ENCODE measurements around the gene HNRNPL. TPM values are rescaled to one million over a fixed set of nuclear protein-coding genes. Genes with fewer than 3 reads are reported as not detected.
A peak's percentile ranks its signal among the peaks of the same experiment; 100 is the strongest.

The HNRNPL gene
- total and polyA plus RNA-seq, 2 experiments from 2014 or later: 123 to 245 TPM

DNA sequence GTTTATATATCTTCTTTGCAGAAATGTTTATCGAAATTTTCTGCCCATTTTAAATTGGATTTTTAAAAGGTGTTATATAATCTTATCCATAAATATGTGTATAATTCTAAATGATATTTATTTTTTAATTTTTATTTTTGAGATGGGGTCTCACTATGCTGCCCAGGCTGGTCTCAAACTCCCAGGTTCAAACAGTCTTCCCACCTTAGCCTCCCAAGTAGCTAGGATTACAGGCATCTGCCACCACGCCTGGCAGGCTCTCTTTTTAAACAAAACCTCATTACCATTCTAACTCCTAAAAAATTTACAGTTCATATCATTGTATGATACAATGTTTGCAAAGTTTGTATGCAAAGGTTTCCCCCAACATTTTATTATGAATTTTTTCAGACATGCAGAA, 53.6 kb downstream of the HNRNPL start:
- Histone ChIP-seq H3K9ac (no peak overlapping the region), H3K4me2 (ENCODE audit: unreplicated experiment) (no peak overlapping the region), H3K4me3 (no peak overlapping the region), H3K4me1 (ENCODE audit: insufficient read depth) (peaks cover 16% of the 10 kb centered on the region), H3K27me3 (replicated peaks; ENCODE audit: insufficient read depth) (no peaks in the 10 kb centered on the region), H3K36me3 (ENCODE audit: low read depth) (no peaks in the 10 kb centered on the region), H3K79me2 (ENCODE audit: insufficient read depth) (no peaks in the 10 kb centered on the region), H3K9me2 (ENCODE audit: insufficient read depth) (peaks cover 4% of the 10 kb centered on the region; the same call in 1 of the 2 replicates), H4K20me1 (ENCODE audit: insufficient read depth) (no peaks in the 10 kb centered on the region), H3K9me3 (ENCODE audit: low read depth) (no peaks in the 10 kb centered on the region), H3F3A (ENCODE audit: insufficient read depth) (no peaks in the 10 kb centered on the region), H3K27ac (no peak overlapping the region), H2AFZ (no peak overlapping the region)
- in situ Hi-C loops (cut with MboI): no loop called here
- no peak for DNase-seq
- 47 to 49% methylated on average over 2 of the region's 2 CpGs for WGBS, 2 experiments (ENCODE audit: low coverage in 1 of 2, low lambda C conversion rate in 2 of 2, missing lambda C conversion rate in 2 of 2)
- no peak for TF ChIP-seq EZH2phosphoT487 (IDR thresholded peaks at IDR 0.05; ENCODE audit: insufficient read depth, low read depth)
- no peak for TF ChIP-seq EZH2 (IDR thresholded peaks at IDR 0.05; ENCODE audit: insufficient read depth, poor library complexity, severe bottlenecking)

DNA sequence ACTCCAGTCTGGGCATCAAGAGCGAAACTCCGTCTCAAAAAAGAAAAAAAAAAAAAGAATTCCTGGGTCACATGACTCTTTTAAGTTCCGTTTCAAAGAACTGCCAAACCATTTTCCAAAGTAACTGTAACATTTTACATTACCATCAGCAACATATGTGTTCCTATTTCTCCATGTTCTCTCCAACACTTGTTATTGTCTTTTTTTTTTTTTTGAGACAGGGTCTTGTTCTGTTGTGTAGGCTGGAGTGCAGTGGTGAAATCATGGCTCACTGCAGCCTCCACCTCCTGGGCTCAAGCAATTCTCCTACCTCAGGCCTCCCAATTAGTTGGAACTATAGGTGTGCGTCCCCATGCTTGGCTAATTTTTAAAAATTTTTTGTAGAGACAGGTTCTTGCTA, 54.2 kb downstream of the HNRNPL start:
- TF ChIP-seq EZH2phosphoT487 (IDR thresholded peaks at IDR 0.05; ENCODE audit: insufficient read depth, low read depth): no peak
- no peak for TF ChIP-seq EZH2 (IDR thresholded peaks at IDR 0.05; ENCODE audit: insufficient read depth, poor library complexity, severe bottlenecking)
- Histone ChIP-seq H3F3A (ENCODE audit: insufficient read depth) (no peaks in the 10 kb centered on the region), H3K27me3 (replicated peaks; ENCODE audit: insufficient read depth) (no peaks in the 10 kb centered on the region), H3K9me2 (ENCODE audit: insufficient read depth) (peaks cover under 1% of the 10 kb centered on the region; the same call in 1 of the 2 replicates), H4K20me1 (ENCODE audit: insufficient read depth) (no peaks in the 10 kb centered on the region), H3K4me3 (no peak overlapping the region), H3K4me2 (ENCODE audit: unreplicated experiment) (no peak overlapping the region), H2AFZ (no peak overlapping the region), H3K79me2 (ENCODE audit: insufficient read depth) (no peaks in the 10 kb centered on the region), H3K36me3 (ENCODE audit: low read depth) (no peaks in the 10 kb centered on the region), H3K27ac (no peak overlapping the region), H3K9ac (no peak overlapping the region), H3K4me1 (ENCODE audit: insufficient read depth) (peaks cover 16% of the 10 kb centered on the region), H3K9me3 (ENCODE audit: low read depth) (no peaks in the 10 kb centered on the region)
- in situ Hi-C loops (cut with MboI): no loop called here
- whole genome bisulfite sequencing, 2 experiments (ENCODE audit: low coverage in 1 of 2, low lambda C conversion rate in 2 of 2, missing lambda C conversion rate in 2 of 2): 77 to 84% methylated on average over 4 of the region's 4 CpGs
- DNase-seq: no peak

DNA sequence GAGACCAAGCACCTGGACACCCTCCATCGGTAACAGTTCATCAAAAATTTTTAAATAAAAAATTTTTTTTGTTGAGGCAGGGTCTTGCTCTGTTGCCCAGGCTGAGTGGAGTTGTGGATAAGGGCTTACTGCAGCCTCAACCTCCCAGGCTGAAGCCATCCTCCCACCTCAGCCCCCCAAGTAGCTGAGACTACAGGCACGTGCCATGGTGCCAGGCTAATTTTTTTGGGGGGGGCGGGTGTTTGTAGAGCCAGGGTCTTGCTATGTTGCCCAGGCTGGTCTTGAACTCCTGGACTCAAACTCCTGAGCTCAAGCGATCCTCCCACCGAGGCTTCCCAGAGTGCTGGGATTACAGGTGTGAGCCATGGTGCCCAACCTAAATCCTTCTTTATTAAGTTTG, 56.1 kb downstream of the HNRNPL start:
- H3K9me3 ChIP-seq (ENCODE audit: low read depth): no peaks in the 10 kb centered on the region
- H3K27ac ChIP-seq: no peak overlapping the region
- no peak overlapping the region for H3K9ac ChIP-seq
- H2AFZ ChIP-seq: no peak overlapping the region
- no peak overlapping the region for H3K4me2 ChIP-seq (ENCODE audit: unreplicated experiment)
- no peak for TF ChIP-seq EZH2 (IDR thresholded peaks at IDR 0.05; ENCODE audit: insufficient read depth, poor library complexity, severe bottlenecking)
- no peak for TF ChIP-seq EZH2phosphoT487 (IDR thresholded peaks at IDR 0.05; ENCODE audit: insufficient read depth, low read depth)
- in situ Hi-C loops (cut with MboI): no loop called here
- no peaks in the 10 kb centered on the region for H3F3A ChIP-seq (ENCODE audit: insufficient read depth)
- no peak for DNase-seq
- H3K79me2 ChIP-seq (ENCODE audit: insufficient read depth): no peaks in the 10 kb centered on the region
- H4K20me1 ChIP-seq (ENCODE audit: insufficient read depth): no peaks in the 10 kb centered on the region
- no peaks in the 10 kb centered on the region for H3K36me3 ChIP-seq (ENCODE audit: low read depth)
- no peaks in the 10 kb centered on the region for H3K9me2 ChIP-seq (ENCODE audit: insufficient read depth)
- H3K4me3 ChIP-seq: no peak overlapping the region
- no peaks in the 10 kb centered on the region for H3K27me3 ChIP-seq (replicated peaks; ENCODE audit: insufficient read depth)
- WGBS, 2 experiments (ENCODE audit: low coverage in 1 of 2, low lambda C conversion rate in 2 of 2, missing lambda C conversion rate in 2 of 2): 96 to 99% methylated on average over 5 of the region's 5 CpGs
- peaks cover 7% of the 10 kb centered on the region for H3K4me1 ChIP-seq (ENCODE audit: insufficient read depth)

DNA sequence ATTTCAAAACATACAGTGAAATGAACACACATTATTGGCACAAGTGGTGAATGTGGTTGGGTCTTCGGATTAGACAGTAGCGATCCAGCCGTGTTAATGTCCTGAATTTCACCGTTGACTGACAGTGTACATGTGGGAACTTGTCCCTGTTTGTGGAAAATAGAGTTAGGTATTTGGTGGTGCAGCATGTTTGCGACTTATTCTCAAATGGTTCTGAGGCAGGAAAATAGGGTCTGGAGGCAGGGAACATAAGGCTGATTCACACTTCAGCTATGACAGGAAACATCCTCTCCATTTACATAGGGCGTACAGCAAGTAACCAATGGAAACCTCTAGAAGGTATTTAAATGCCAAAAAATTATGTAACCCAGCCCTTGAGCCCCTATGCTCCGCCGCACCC, 56.6 kb downstream of the HNRNPL start:
- H3K27ac ChIP-seq: no peak overlapping the region
- in situ Hi-C loops (cut with MboI): no loop called here

More for the DNA sequence above, 56.6 kb downstream of the HNRNPL start:
- no peaks in the 10 kb centered on the region for H3K27me3 ChIP-seq (replicated peaks; ENCODE audit: insufficient read depth)
- H3K4me3 ChIP-seq: no peak overlapping the region
- H3K79me2 ChIP-seq (ENCODE audit: insufficient read depth): no peaks in the 10 kb centered on the region
- H2AFZ ChIP-seq: peak overlapping the region; percentile 53
- H3K9me3 ChIP-seq (ENCODE audit: low read depth): no peaks in the 10 kb centered on the region
- no peaks in the 10 kb centered on the region for H4K20me1 ChIP-seq (ENCODE audit: insufficient read depth)
- TF ChIP-seq EZH2 (IDR thresholded peaks at IDR 0.05; ENCODE audit: insufficient read depth, poor library complexity, severe bottlenecking) (no peak), EZH2phosphoT487 (IDR thresholded peaks at IDR 0.05; ENCODE audit: insufficient read depth, low read depth) (no peak)
- peak; percentile 16 for DNase-seq
- H3F3A ChIP-seq (ENCODE audit: insufficient read depth): no peaks in the 10 kb centered on the region
- H3K36me3 ChIP-seq (ENCODE audit: low read depth): no peaks in the 10 kb centered on the region
- H3K4me1 ChIP-seq (ENCODE audit: insufficient read depth): peaks cover 7% of the 10 kb centered on the region
- no peak overlapping the region for H3K9ac ChIP-seq
- 58 to 61% methylated on average over 8 of the region's 8 CpGs for WGBS, 2 experiments (ENCODE audit: low coverage in 1 of 2, low lambda C conversion rate in 2 of 2, missing lambda C conversion rate in 2 of 2)
- no peaks in the 10 kb centered on the region for H3K9me2 ChIP-seq (ENCODE audit: insufficient read depth)
- H3K4me2 ChIP-seq (ENCODE audit: unreplicated experiment): no peak overlapping the region
